Omental fat pad (tissue), 4 donors: ENCODE measurements around the gene PRAMEF12. TPM values are rescaled to one million over a fixed set of nuclear protein-coding genes. Genes with fewer than 3 reads are reported as not detected.

Source experiments
- ATAC-seq: fragments of 150-250 bp; one replicate; pipeline ENCODE4 v1.9.1; 2016; ENCODE audit warnings: mild to moderate bottlenecking, moderate library complexity; ENCODE audit not compliant: low FRiP score
- DNase-seq: peaks from one replicate; pipeline ENCODE4 v3.0.0-alpha.2; 2019; ENCODE audit warnings: low spot score
- CTCF ChIP-seq, 3 donors: fragments of 450-650 bp; IDR thresholded peaks; one replicate each; pipeline ENCODE4 v1.5.1; 2016 to 2017; ENCODE audit warnings: antibody characterized with exemption in 3 of 3, mild to moderate bottlenecking in 3 of 3, moderate library complexity in 2 of 3
- total RNA-seq, 4 donors: library from RNA; depleted of rRNA; stranded (reverse); fragments of >200 nt; gene quantifications; one replicate each; pipeline ENCODE4 v1.1.0, GENCODE V29; 2016

Gene PRAMEF12
- total RNA-seq, 4 donors from 2014 or later, result not detected

DNA sequence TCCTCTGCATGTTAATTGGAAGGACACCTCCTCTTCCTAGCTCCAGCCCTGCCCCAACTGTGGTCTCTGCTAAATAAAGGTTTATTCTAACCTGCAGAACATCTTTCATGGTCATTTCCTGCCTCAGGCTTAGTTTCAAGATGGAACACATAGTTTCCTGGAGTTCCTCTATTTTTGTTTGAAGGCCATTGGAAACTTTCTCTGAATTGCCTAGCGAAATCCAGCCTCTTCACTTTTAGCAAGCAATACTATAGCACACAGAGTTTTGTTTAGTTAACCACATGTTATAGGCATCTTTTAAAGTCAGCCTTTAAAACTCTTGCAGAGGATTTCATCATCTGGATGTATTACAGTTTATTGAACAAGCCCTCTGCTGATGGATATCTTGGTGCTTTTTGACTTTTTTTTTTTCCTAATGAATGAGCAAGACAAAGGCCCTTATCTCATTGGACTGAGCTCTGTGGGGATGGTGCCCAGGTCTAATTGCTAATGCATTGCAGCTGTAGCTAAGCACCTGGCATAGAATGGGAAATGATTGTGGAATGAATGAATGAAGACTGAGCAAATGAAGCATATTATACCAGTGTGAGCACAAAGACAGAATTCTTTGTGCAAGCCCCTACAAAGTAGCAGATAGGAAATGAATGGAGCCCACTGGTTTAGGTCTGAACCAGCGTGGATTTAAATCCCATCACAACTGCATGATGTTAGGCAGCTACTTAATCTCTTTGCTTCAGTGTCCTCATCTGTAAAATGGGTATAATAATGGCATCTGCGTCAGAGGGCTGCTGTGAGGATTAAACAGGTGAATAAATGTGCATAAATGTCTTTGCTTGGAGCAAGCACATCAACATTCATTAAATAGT, 28.2 kb upstream of the PRAMEF12 start:
- ATAC-seq (no peak), DNase-seq (no peak)
- no peak for TF ChIP-seq CTCF (IDR thresholded peaks at IDR 0.05)

- TF ChIP-seq CTCF (IDR thresholded peaks at IDR 0.05), result no peak
- no peak for DNase-seq
- ATAC-seq, result no peak
Observed at GRCh38 chr1:12745992-12746323, 27.6 kb upstream of the PRAMEF12 start, which contains the start of gene CFAP107. TSS of gene CFAP107 (plus strand) at chr1:12746200. CDS start at chr1:12746431, 231 bp downstream.

DNA sequence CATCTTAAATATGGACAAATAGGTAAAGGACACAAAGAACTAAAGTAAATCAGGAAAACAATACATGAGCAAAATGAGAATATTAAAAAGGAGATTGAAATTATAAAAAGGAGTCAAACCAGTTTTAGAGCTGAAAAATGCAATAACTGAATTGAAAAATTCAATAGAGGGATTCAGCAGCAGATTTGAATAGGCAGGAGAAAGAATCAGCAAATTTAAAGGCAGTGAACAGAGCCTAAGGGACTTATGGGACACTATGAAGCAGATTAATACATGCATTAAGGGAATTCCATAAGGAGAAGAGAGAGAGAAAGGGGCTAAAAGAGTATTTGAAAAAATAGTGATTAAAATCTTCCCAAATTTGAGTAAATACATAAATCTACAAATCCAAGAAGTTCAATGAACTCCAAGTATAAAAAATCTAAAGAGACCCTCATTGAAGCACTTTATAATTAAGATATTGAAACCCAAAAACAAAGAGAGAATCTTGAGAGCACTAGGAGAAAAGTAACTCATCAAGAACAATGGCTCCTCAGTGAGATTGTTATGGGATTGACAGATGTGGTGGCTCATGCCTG, 24.7 kb upstream of the PRAMEF12 start:
- DNase-seq (no peak), ATAC-seq (no peak)
- TF ChIP-seq CTCF (IDR thresholded peaks at IDR 0.05), result no peak

DNA sequence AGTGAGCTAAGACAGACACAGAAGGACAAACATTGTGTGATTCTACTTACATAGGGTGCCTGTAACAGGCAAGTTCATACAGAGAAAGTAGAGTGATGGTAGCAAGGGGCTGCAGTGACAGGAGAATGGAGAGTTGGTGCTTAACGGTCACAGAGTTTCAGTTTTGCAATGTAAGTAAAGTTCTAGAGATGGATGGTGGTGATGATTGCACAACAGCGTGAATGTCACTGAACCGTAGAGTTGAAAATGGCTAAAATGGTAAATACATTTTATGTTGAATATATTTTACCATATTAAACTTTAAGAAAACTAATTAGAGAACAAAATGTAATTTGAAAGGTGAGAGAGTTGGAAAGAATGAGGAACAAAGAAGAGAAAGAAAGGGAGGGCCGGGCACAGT, 18.8 kb upstream of the PRAMEF12 start:
- DNase-seq (no peak), ATAC-seq (no peak)
- TF ChIP-seq CTCF (IDR thresholded peaks at IDR 0.05), result no peak

DNA sequence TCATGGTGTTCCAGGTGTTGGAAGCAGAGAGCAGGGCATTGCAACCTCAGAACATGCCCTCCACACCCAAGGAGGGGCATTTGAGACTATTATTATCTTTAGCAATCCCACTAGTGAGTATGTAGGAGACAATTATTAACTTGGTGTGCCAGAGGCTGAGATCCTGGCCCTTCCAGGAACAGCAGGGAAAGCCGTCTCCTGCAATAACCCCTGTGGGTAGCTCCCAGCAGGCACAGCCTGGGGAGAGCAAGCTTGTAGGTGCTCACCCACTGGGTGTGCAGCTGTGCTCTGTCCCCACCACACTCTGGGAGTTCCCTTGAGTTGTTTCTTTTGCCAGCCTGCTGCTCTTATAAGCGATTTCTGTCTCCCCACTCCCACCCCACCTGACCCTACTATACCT, 17.3 kb upstream of the PRAMEF12 start:
- ATAC-seq, result no peak
- DNase-seq, result no peak
- no peak for TF ChIP-seq CTCF (IDR thresholded peaks at IDR 0.05)

- DNase-seq, result no peak
Observed at GRCh38 chr1:12756768-12757413, 16.6 kb upstream of the PRAMEF12 start.

More at GRCh38 chr1:12756768-12757413, 16.6 kb upstream of the PRAMEF12 start:
- TF ChIP-seq CTCF (IDR thresholded peaks at IDR 0.05), result no peak
- ATAC-seq, result no peak
